HFF-Myc (cell line): Measurements from ENCODE around the gene STOML2.

Source experiments
- DNase-seq: peaks from one replicate; pipeline ENCODE4 v3.0.0-alpha.2; 2011; ENCODE audit warnings: low read depth; ENCODE audit errors: extremely low read depth
- H3K4me3 ChIP-seq: replicated peaks from 2 replicates; pipeline ENCODE4 v1.5.1; 2011; ENCODE audit warnings: low read depth, mild to moderate bottlenecking, control low read depth, low read length
- CTCF ChIP-seq: IDR thresholded peaks from 2 replicates; pipeline ENCODE4 v1.5.1; 2012; ENCODE audit warnings: mild to moderate bottlenecking, low read depth, low read length, control low read depth; ENCODE audit errors: missing control alignments

The STOML2 gene

DNA sequence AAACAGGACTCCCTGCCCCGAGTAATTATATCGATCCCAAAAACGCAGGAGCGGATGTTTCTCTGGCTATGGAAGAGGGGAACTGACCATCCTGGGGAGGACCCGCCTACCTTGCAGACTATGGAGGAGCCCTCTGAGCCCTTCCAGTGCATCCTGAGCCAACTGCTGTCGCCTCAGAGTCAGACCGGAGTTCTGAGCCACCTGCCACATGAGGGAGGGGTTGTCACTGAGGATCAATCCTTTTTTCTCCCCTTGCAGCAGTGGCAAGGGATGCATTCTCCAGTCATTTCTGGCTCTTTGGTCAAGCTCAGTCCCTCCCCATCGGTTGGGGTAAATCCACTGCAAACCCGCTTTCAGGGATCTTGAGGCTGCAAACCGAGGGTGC, 23.9 kb downstream of the STOML2 start:
- peak overlapping the region; percentile 83 for H3K4me3 ChIP-seq
- TF ChIP-seq CTCF, result no peak
- DNase-seq, result no peak

GRCh38 chr9:35078066-35078465, 24.9 kb downstream of the STOML2 start:
- peak overlapping the region; percentile 83 for H3K4me3 ChIP-seq
- TF ChIP-seq CTCF, result no peak

GRCh38 chr9:35076848-35077247, 26.1 kb downstream of the STOML2 start:
- no peak for TF ChIP-seq CTCF
- no peak for DNase-seq
- no peak overlapping the region for H3K4me3 ChIP-seq

More at GRCh38 chr9:35078066-35078465, 24.9 kb downstream of the STOML2 start:
- DNase-seq, result no peak

GRCh38 chr9:35075358-35075757, 27.6 kb downstream of the STOML2 start:
- no peak for DNase-seq
- TF ChIP-seq CTCF, result no peak
- H3K4me3 ChIP-seq, result no peak overlapping the region

DNA sequence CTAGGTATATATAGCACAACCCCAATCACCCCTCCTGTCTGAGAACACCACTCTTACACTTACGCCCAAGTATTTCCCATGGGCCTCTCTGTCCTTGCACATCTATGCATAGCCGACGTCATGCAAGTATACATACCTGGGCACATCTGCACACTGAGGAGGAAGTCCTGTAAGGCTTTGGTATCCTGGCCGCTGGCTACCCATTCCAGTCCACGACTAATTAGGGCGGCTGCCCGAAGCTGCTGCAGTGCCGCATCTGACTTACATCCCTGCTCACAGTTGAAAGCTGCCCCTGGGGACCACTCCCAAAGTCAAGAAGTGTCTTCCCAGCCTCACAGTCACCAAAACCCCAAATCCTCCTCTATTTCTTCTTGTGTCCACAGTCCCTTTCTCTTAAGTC, 28.1 kb downstream of the STOML2 start:
- TF ChIP-seq CTCF, result no peak
- no peak overlapping the region for H3K4me3 ChIP-seq

DNA sequence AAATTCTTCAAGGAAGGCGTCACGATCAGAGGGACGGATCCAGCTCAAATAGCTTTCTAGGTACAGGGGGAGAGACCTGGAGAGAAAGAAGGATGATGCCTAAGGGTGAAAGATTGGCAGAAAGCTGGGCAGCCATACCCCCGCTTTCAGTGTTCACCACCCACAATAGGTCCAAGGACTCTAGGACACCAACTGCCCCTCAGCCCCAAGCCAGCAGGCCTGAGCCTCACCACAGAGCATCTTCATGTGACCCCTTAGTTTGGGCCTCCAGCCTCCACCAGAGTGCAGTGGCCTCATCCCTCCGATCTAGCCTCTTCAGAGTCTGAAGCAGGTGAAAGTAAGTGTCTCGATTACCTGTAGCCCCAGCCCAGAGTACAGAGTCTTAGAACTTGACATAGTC, 28.8 kb downstream of the STOML2 start:
- DNase-seq, result no peak
- no peak overlapping the region for H3K4me3 ChIP-seq
- no peak for TF ChIP-seq CTCF

More for the DNA sequence above, 28.1 kb downstream of the STOML2 start:
- no peak for DNase-seq

DNA sequence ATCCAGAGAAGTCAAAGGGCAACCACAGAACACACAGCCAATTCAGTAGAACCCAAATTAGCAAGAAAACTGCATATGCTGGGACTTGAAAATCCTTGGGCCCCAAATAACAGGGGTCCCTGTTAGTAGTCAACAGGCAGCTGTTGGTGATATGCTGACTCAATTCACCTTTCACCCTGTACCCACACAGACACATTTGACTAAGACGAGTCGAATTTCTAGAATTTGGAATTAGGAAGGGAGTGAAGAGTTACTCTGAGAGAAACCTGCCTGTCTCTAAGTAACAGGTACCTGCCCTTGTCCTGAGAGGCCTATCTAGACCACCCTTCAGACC, 29.7 kb downstream of the STOML2 start:
- TF ChIP-seq CTCF, result no peak
- H3K4me3 ChIP-seq, result no peak overlapping the region

More for the DNA sequence above, 29.7 kb downstream of the STOML2 start:
- DNase-seq, result no peak
